HG03280 (cell line): ENCODE data around the gene PGAP3.

Experiments used
- ATAC-seq: cut with Tn5 transposase; IDR thresholded peaks from one replicate; pipeline ENCODE4 v1.9.1; 2021; ENCODE audit warnings: mild to moderate bottlenecking, moderate library complexity; ENCODE audit not compliant: unreplicated experiment

PGAP3 gene

GRCh38 chr17:39661744-39662541, 25.9 kb downstream of the PGAP3 start:
- no peak for ATAC-seq

GRCh38 chr17:39660397-39661385, 27.2 kb downstream of the PGAP3 start:
- no peak for ATAC-seq

DNA sequence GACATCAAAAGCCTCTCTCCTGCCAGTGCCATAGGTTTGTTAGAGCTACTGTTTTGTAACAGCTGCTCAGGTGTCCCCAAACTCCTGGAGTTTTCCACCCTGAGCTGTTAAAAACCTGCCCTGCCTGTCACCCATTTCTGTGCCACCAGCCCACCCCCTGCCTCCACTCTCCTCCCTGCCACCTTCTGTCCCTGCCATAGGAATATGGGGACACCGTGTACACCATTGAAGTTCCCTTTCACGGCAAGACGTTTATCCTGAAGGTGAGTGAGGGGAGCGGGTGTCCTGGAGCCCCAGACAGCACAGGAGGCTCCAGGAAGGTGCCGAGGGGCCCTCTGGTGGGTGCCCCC, 27.9 kb downstream of the PGAP3 start:
- no peak for ATAC-seq

DNA sequence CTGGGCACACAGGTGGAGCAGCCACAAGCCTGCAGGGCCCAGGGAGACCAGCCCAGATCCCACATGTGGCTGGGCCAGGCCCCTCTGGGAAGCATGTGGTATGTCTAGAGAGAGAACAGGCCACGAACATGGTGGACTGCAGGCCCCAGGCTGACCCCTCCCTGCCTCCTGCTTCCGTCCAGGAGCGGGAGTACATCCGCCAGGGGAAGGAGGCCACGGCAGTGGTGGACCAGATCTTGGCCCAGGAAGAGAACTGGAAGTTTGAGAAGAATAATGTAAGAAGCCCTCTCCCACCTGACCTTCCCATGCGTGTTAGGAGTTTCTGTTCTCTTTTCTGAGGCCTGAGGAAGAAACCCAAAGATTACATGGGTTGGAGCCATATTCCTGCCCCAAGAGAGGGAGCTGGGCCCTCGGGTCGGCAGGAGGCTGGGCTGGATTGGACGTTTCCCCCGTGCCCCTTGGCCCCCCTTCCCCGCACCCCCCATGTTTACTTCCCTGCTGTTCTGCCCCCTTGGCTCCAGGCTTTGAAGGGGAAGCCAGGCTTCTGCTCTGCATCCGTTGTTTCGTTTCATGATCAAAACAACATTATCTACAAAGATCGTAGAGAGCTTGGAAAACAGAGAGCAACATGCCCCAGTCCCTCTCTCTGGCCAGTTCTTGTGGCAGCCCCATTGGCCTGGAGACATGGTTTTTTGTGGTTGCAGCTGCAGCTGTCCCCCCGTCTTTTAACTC, 28.4 kb downstream of the PGAP3 start:
- no peak for ATAC-seq

GRCh38 chr17:39658760-39659159, 29.1 kb downstream of the PGAP3 start:
- no peak for ATAC-seq

- ATAC-seq = no peak
Observed at GRCh38 chr17:39658346-39658745, 29.5 kb downstream of the PGAP3 start.

- no peak for ATAC-seq
Observed at GRCh38 chr17:39655105-39655504, 32.8 kb downstream of the PGAP3 start.

DNA sequence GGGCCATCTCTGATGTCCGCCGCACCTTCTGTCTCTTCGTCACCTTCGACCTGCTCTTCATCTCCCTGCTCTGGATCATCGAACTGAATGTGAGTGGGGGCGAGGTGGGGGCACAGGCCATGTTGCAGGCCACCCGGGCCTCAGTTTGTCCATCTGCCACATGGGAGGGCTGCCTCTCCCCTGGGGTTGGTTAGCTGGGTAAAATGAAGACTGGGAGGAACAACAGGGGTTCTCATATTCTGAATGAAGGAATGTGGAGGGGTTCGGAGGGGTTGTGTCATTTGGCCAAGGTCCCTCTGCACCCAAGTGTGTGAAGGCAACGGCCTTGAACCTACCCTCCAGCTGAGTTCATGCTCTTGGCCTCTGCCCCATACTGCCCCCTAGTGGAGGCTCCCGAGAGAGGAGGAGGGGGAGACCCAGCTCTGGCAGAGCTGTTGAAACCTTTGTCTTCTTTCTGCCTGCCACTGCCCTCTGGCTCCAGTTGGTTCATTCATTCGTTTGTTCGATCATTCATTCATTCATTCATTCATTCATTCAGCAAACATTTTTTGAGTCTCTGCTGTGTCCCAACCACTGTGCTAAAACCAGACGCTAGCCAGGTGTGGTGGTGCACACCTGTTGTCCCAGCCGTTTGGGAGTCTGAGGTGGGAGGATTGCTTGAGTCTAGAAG, 34.1 kb downstream of the PGAP3 start:
- ATAC-seq = no peak

DNA sequence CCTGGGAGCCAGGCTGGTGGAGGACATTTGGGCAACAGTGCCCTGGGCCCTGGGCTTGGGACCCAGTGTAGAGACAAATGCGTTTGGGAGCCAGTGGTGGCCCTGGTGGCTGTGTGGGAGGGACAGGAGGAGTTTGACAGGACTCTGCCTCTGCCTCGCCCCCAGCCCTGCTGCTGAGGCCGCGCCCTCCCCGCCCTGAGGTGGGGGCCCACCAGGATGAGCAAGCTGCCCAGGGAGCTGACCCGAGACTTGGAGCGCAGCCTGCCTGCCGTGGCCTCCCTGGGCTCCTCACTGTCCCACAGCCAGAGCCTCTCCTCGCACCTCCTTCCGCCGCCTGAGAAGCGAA, 34.6 kb downstream of the PGAP3 start:
- ATAC-seq = no peak

DNA sequence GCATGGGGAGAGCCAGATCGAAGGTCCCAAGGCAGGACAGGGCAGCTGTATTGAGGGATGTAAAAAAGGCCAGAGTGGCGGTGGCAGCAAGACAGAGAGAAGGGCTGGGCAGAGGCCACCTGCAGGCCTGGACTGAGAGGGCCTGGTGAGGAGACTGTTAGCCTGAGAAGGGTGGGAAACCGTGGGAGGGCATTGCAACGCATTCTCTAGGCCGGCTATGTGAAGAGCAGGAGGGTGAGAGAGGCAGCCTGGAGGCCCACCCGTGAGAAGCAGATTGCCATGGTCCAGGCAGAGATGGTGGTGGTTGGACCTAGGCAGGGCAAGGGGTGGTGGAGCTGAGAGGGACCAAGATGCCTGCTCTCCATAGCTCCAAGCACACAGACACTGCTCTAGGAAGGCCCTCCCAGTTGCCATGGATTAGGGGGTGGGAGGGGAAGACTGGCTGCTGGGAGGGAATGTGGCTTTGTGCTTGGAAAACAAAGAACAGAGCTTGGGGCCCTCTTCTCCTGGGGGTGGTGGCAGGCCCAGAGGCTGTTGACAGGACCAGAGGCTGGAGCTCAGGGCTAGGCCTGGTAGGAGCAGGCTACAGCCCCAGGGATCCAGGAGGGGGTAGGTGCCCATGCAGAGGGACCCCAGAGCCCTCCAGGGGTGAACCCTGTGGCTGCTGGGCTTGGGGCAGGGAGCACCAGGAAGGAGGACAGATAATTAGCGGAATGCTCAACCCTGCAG, 35.1 kb downstream of the PGAP3 start:
- ATAC-seq = no peak

GRCh38 chr17:39651923-39652586, 35.8 kb downstream of the PGAP3 start:
- ATAC-seq = no peak

GRCh38 chr17:39650121-39650579, 37.7 kb downstream of the PGAP3 start:
- ATAC-seq = no peak

- ATAC-seq = no peak
Observed at GRCh38 chr17:39648616-39649366, 39.1 kb downstream of the PGAP3 start.

DNA sequence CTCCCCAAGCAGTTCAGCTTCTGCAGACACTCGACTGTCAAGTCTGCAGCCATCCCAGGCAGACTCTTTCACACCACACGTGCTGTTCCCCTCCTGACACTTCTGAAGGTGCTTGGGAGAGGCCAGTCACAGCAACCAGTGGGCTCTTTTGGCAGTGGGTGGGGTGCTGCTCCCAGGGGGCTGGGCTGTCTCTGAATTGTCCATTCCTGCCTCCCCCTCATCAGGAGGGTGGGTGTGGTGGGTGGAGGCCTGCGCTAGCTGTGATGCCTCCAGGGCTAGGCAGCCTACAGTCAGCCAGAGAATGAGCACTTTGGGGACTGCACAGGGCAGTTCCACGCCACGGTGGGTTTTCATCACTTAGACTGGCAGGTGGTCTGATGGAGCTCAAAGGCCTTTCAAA, 40.6 kb downstream of the PGAP3 start:
- ATAC-seq = no peak

DNA sequence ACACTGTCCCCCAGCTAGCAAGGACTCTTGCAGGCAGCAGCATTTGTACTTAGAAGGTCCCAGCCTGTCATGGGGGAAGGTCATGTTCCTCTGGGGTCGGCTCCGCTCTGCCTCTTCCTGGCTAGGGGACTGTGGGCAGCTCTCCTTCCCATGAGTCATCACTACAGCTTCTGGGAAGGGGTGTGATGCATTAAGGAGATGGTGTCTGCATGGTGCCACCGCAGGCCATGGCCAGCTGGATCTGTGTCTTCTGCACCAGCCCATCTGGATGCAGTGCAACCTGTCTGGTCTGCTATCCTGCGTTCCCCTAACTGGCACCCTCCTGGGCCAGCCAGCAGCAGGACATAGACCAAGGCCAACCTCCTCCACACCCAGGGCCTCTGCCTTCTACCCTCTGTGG, 44.6 kb downstream of the PGAP3 start:
- no peak for ATAC-seq

- ATAC-seq = no peak
Observed at GRCh38 chr17:39642291-39643074, 45.4 kb downstream of the PGAP3 start.

DNA sequence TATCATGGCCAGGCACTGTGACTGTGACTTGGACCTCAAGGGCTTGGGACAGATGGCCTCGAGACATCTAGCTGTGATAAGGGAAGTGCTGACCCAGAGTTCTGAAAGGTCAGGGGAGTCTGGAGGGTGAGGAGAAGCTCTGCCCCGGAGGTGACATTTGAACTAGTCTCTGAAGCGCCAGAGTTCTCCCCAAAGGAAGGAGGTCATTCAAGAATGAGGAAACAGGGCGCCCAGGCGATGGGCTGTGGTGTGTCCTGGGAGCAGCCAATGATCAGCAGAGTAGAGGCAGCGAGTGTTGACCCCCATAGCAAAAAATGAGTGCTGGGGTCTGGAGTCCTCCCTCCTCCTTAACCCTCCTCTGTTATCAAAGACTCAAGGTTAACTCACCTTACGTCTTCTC, 46.0 kb downstream of the PGAP3 start:
- ATAC-seq = no peak

GRCh38 chr17:39641097-39641496, 46.8 kb downstream of the PGAP3 start:
- ATAC-seq = no peak
